ENCODE results near the gene CKAP2. TPM values are rescaled to one million over a fixed set of nuclear protein-coding genes. Genes with fewer than 3 reads are reported as not detected.
A peak's percentile ranks its signal among the peaks of the same experiment; 100 is the strongest.
"Not testable (repeated sequence)": the region's sequence is repeated elsewhere in the genome, so short reads cannot be mapped to it uniquely, and the experiment has no call there.

The CKAP2 gene, protein sequence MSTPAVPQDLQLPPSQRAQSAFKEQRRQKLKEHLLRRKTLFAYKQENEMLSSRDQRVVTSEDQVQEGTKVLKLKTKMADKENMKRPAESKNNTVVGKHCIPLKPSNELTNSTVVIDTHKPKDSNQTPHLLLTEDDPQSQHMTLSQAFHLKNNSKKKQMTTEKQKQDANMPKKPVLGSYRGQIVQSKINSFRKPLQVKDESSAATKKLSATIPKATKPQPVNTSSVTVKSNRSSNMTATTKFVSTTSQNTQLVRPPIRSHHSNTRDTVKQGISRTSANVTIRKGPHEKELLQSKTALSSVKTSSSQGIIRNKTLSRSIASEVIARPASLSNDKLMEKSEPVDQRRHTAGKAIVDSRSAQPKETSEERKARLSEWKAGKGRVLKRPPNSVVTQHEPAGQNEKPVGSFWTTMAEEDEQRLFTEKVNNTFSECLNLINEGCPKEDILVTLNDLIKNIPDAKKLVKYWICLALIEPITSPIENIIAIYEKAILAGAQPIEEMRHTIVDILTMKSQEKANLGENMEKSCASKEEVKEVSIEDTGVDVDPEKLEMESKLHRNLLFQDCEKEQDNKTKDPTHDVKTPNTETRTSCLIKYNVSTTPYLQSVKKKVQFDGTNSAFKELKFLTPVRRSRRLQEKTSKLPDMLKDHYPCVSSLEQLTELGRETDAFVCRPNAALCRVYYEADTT
- total RNA-seq = 11.8 and 13.8 TPM in 2 replicates

DNA sequence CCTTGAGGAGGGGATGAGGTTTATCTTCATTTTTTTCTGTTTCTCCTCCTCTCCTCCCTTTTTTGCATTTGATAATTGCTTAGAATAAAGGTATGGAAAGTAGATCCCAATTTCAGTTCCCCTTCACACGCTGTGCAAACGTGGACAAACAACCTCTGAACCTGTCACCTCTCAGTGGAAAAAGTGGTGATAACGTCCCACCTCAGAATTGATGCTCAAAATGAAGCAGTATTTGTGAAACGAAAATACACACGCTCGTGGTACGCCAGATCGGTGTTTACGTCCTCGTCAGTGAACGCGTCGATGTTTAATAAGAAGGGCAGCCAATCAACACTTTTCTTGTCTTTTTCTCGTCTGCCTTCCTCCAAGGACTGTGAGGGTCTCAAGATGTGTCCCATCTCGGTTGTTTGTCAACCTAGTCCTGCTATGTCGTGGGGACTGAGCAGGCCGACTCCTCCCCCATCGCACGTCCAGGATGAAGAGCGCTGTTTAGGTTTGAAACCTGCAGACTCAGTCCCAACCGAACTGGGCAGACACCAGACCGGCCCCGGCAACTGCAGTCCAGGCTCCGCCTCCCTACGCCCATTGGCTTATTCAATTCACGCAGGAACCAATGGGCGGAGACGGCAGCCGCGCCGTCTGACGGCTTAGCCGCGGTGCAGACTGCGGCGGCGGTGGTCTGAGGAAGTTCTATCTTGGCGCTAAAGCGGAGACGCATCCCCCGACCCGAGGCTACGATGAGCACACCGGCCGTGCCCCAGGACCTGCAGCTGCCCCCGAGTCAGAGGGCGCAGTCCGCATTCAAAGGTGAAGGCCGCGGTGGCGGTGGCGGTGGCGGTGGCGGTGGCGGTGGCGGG lies at the start of gene CKAP2:
Gene CKAP2, plus strand, starts transcription at position 659 of the 857 bp plus-strand sequence. Its CDS starts 79 bp downstream, at position 738.
- TF ChIP-seq, protein P1, sequence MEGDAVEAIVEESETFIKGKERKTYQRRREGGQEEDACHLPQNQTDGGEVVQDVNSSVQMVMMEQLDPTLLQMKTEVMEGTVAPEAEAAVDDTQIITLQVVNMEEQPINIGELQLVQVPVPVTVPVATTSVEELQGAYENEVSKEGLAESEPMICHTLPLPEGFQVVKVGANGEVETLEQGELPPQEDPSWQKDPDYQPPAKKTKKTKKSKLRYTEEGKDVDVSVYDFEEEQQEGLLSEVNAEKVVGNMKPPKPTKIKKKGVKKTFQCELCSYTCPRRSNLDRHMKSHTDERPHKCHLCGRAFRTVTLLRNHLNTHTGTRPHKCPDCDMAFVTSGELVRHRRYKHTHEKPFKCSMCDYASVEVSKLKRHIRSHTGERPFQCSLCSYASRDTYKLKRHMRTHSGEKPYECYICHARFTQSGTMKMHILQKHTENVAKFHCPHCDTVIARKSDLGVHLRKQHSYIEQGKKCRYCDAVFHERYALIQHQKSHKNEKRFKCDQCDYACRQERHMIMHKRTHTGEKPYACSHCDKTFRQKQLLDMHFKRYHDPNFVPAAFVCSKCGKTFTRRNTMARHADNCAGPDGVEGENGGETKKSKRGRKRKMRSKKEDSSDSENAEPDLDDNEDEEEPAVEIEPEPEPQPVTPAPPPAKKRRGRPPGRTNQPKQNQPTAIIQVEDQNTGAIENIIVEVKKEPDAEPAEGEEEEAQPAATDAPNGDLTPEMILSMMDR (IDR thresholded peaks at IDR 0.05) = no peak
- Mint-ChIP-seq H3K27ac (peak within 1 kb of the TSS; percentile 96), H3K27me3 (no peaks in the 10 kb centered on the region), H3K4me1 (peaks cover 27% of the 10 kb centered on the region), H3K9me3 (no peaks in the 10 kb centered on the region), H3K36me3 (ENCODE audit: low read depth) (peaks cover 26% of the 10 kb centered on the region), H3K4me3 (peak within 1 kb of the TSS; percentile 95)
- CTCF ChIA-PET = no interaction called here
- ATAC-seq (ENCODE audit: low read depth) (peak; percentile 82), DNase-seq (peak; percentile 90)
- POLR2A ChIA-PET = interaction anchor here (0.6 kb wide), 1 partner anchor 155 kb away, joined by 3 read pairs; no protein-coding TSS in a partner anchor
- intact Hi-C loops (cut with micrococcal nuclease) = loop anchor here (1.0 to 5.0 kb wide), 9 partner anchors 162 to 1002 kb away; partner anchors contain the start of genes ALG11, DHRS12, INTS6 and SUGT1

GRCh38 chr13:52405767-52406494 lies 49.3 kb upstream of the CKAP2 start, which contains the start of gene THSD1:
Gene THSD1, minus strand, starts transcription at chr13:52406172. Its CDS starts 3,572 bp downstream, at chr13:52402600.
- DNase-seq (peak; percentile 18), ATAC-seq (ENCODE audit: low read depth) (peak; percentile 62)
- TF ChIP-seq, protein P1 (IDR thresholded peaks at IDR 0.05) = no peak
- Mint-ChIP-seq H3K9me3 (no peaks in the 10 kb centered on the region), H3K4me3 (peak within 1 kb of the TSS; percentile 77), H3K27ac (no peak within 1 kb of the TSS), H3K36me3 (ENCODE audit: low read depth) (peaks cover 4% of the 10 kb centered on the region), H3K4me1 (peaks cover 29% of the 10 kb centered on the region), H3K27me3 (peaks cover 14% of the 10 kb centered on the region)
- CTCF ChIA-PET = no interaction called here
- POLR2A ChIA-PET = no interaction called here
- intact Hi-C loops (cut with micrococcal nuclease) = loop anchor here (2.0 kb wide), 1 partner anchor 45 kb away; the partner anchor contains the start of gene VPS36

- intact Hi-C loops (cut with micrococcal nuclease) = no loop called here
- ATAC-seq (ENCODE audit: low read depth) (no peak), DNase-seq (no peak)
- ChIA-PET CTCF (no interaction called here), POLR2A (interaction anchor here (1.1 kb wide), 1 partner anchor 16 kb away, joined by 3 read pairs; no protein-coding TSS in a partner anchor)
- Mint-ChIP-seq H3K9me3 (no peaks in the 10 kb centered on the region), H3K4me3 (peak overlapping the region; percentile 50), H3K27ac (no peak overlapping the region), H3K36me3 (ENCODE audit: low read depth) (peaks cover 7% of the 10 kb centered on the region), H3K27me3 (peaks cover 14% of the 10 kb centered on the region), H3K4me1 (peaks cover 29% of the 10 kb centered on the region)
- TF ChIP-seq, protein P1 (IDR thresholded peaks at IDR 0.05) = no peak
Measured at GRCh38 chr13:52406629-52407028, 48.6 kb upstream of the CKAP2 start.

DNA sequence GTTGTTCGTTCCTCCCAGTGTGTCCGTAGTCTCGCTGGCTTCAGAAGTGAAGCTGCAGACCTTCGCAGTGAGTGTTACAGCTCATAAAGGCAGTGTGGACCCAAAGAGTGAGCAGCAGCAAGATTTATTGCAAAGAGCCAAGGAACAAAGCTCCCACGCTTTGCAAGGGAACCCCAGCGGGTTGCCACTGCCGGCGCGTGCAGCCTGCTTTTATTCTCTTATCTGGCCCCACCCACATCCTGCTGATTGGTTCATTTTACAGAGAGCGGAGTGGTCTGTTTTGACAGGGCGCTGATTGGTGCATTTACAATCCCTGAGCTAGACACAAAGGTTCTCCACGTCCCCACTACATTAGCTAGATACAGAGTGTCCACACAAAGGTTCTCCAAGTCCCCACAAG lies 47.8 kb upstream of the CKAP2 start:
- H3K9me3 Mint-ChIP-seq; ATAC-seq (ENCODE audit: low read depth); H3K27ac Mint-ChIP-seq; intact Hi-C loops (cut with micrococcal nuclease); DNase-seq: not testable (repeated sequence)
- H3K27me3 Mint-ChIP-seq = peaks cover 14% of the 10 kb centered on the region
- H3K36me3 Mint-ChIP-seq (ENCODE audit: low read depth) = peaks cover 15% of the 10 kb centered on the region
- H3K4me3 Mint-ChIP-seq = peak overlapping the region; percentile 28
- ChIA-PET POLR2A (interaction anchor here (1.1 kb wide), 1 partner anchor 15 kb away, joined by 3 read pairs; no protein-coding TSS in a partner anchor), CTCF (interaction anchor here (1.3 kb wide), 1 partner anchor 15 kb away, joined by 4 read pairs; no protein-coding TSS in a partner anchor)
- H3K4me1 Mint-ChIP-seq = peaks cover 29% of the 10 kb centered on the region

DNA sequence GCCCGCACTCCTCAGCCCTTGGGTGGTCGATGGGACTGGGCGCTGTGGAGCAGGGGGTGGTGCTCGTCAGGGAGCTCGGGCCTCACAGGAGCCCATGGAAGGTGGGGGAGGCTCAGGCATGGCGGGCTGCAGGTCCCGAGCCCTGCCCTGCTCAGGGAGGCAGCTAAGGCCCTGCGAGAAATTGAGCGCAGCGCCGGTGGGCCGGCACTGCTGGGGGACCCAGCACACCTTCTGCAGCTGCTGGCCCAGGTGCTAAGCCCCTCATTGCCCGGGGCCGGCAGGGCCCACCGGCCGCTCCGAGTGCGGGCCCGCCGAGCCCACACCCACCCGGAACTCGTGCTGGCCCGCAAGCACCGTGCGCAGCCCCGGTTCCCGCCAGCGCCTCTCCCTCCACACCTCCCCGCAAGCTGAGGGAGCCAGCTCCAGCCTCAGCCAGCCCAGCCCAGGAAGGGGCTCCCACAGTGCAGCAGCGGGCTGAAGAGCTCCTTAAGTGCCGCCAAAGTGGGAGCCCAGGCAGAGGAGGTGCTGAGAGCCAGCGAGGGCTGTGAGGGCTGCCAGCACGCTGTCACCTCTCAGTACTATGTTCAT lies 47.1 kb upstream of the CKAP2 start:
- Mint-ChIP-seq H3K36me3 (ENCODE audit: low read depth) (peaks cover 21% of the 10 kb centered on the region), H3K4me1 (peaks cover 27% of the 10 kb centered on the region)
- intact Hi-C loops (cut with micrococcal nuclease); H3K27ac Mint-ChIP-seq; ATAC-seq (ENCODE audit: low read depth); DNase-seq; H3K27me3 Mint-ChIP-seq; H3K4me3 Mint-ChIP-seq; H3K9me3 Mint-ChIP-seq: not testable (repeated sequence)
- POLR2A ChIA-PET = interaction anchor here (1.1 to 1.3 kb wide), 2 partner anchors 9 to 14 kb away, joined by 3 read pairs; no protein-coding TSS in a partner anchor
- CTCF ChIA-PET = interaction anchor here (1.3 kb wide), 1 partner anchor 15 kb away, joined by 4 read pairs; no protein-coding TSS in a partner anchor

All from activated B cell treated with CpG ODN at 0.5 μM for 24 hours (primary cell).